CD4-positive, alpha-beta T cell treated with Interleukin-6 for 4 hours (primary cell): ENCODE data around the gene S100A5.

Source experiments
- DNase-seq: peaks from one replicate; pipeline ENCODE4 v3.0.0-alpha.2; 2020; ENCODE audit warnings: mixed read lengths

Gene S100A5

GRCh38 chr1:153546796-153547559 is 6.2 kb upstream of the S100A5 start:
- DNase-seq, result no peak

- DNase-seq, result no peak
Observed at GRCh38 chr1:153546371-153546770, 5.6 kb upstream of the S100A5 start.

- peak; percentile 94 for DNase-seq
Observed at GRCh38 chr1:153545067-153546055, 4.6 kb upstream of the S100A5 start, which contains the start of gene S100A4. S100A4 (minus strand) TSS chr1:153545806; CDS start chr1:153544794, 1,012 bp downstream.

- DNase-seq, result peak; percentile 26
Observed at GRCh38 chr1:153544453-153545066, 3.8 kb upstream of the S100A5 start.

- DNase-seq, result no peak
Observed at GRCh38 chr1:153543736-153544135, 3.0 kb upstream of the S100A5 start.

- no peak for DNase-seq
Observed at GRCh38 chr1:153542956-153543711, 2.4 kb upstream of the S100A5 start.

GRCh38 chr1:153541641-153542590 is 1.2 kb upstream of the S100A5 start:
- no peak for DNase-seq

- no peak for DNase-seq
Observed at GRCh38 chr1:153539395-153540093, 1.2 kb downstream of the S100A5 start.

GRCh38 chr1:153538315-153538821 is 2.4 kb downstream of the S100A5 start:
- DNase-seq, result no peak

GRCh38 chr1:153537376-153537730 is 3.4 kb downstream of the S100A5 start:
- no peak for DNase-seq

GRCh38 chr1:153536671-153537375 is 3.9 kb downstream of the S100A5 start:
- DNase-seq, result no peak

- peak; percentile 85 for DNase-seq
Observed at GRCh38 chr1:153536012-153536670, 4.6 kb downstream of the S100A5 start.

GRCh38 chr1:153535242-153536011 is 5.3 kb downstream of the S100A5 start, which contains the start of gene S100A6:
S100A6 (minus strand) TSS chr1:153535991; CDS start chr1:153535339, 652 bp downstream.
- peak; percentile 65 for DNase-seq

GRCh38 chr1:153534925-153535241 is 5.9 kb downstream of the S100A5 start:
- no peak for DNase-seq

- no peak for DNase-seq
Observed at GRCh38 chr1:153534226-153534924, 6.4 kb downstream of the S100A5 start.

- no peak for DNase-seq
Observed at GRCh38 chr1:153533689-153534201, 7.0 kb downstream of the S100A5 start.
